ENCODE measurements around the gene BSG.

Gene BSG

DNA sequence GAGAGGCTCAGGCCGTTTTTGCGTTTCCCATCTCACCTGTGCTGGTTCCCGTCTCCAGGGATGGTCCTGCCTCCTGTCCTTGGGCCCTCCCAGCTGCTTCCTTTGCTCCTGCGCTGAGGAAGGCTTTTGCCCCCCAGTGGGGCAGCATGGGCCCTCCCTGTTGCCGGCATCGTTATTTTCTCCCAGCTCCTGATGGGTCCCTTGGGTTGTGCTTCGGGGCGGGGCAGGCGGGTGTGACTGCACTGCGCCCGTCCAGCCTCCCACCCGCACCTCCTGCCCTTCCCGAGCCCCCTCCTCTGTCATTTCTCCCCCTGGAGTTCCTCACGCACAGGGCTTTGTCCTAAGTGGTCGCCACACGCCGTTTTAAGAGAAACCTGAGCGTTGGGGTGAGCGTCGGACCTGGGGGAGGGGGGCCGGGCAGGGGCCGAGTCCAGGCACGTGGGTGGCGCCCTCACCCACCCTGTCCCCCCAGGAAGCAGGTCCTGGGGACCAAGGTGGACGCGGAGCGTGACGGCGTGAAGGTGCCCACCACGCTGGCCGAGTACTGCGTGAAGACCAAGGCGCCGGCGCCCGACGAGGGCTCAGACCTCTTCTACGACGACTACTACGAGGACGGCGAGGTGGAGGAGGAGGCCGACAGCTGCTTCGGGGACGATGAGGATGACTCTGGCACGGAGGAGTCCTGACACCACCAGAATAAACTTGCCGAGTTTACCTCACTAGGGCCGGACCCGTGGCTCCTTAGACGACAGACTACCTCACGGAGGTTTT, 31.3 kb upstream of the BSG start:
- no peak for DNase-seq (ENCODE audit: low read depth in 2 of 2)

DNA sequence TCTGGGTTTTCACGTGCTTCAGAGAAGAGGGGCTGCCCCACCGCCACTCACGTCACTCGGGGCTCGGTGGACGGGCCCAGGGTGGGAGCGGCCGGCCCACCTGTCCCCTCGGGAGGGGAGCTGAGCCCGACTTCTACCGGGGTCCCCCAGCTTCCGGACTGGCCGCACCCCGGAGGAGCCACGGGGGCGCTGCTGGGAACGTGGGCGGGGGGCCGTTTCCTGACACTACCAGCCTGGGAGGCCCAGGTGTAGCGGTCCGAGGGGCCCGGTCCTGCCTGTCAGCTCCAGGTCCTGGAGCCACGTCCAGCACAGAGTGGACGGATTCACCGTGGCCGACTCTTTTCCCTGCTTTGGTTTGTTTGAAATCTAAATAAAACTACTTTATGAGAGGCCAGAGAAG, 30.7 kb upstream of the BSG start:
- DNase-seq (ENCODE audit: low read depth in 2 of 2), result no peak

DNA sequence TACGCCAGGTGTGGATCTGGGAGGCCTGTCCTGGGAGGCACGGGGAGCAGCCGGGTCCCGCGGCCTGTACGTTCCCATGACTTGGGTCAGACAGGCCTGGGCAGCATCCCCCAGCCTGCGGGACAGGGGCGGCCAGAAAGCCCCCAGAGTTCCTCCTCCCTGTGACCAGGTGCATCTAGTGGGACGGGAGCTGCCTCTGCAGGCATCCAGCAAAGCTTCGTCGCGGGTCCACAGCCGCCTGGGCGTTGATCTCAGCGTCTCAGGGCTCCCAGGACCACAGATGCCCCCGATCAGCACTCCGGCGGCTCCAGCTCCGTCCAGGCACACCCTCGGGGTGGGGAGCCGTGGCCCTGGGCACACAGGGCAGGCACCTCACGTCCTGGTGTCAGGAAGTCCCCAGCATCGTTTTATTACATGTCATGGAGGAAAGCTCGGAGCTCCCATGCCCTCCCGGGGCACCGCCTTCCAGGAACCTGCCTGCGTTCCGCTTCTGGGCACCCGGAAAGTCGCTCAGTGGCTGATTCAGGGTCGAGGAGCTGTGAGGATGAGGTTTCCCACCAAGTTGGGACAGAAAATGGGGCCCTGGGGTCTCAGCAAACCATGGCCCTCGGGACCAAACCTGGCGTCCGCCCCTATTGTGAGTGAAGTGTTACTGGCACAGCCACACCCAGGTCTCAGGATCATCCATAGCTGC, 30.1 kb upstream of the BSG start:
- DNase-seq (ENCODE audit: low read depth in 2 of 2), result no peak

DNA sequence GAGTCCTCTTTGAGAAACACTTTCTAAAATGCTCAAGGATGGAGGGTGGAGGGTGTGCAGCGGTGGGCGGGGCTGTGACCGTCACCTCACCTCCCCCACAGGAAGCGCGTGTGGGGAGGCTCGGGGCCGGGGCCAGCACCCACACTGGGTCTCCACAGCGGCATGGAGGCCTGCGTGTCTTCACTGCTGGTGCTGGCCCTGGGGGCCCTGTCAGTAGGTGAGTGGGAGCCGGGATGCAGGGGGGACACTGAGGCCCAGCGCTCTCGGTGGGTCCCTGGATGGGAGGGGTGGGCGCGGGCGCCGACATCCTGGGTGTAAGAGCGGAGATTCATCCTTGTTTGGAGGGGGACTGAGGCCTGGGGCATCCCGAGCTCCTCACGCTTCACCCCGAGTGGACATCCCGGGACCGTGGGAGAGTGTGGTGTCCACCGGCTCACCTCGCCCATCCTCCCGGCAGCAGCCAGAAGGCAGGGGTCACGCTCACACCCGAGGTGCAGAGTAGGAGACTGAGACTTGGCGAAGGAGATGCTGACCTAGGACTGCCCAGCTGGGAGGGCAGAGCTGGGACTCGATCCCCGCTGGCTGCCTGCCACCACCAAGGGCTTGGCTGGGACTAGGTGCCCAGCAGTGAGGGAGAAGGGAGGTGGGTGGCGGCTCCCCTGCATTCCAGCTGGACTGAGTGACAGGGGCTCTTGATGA, 28.3 kb upstream of the BSG start, which contains the start of gene GZMM:
Gene GZMM, plus strand, starts transcription at position 144 of the 699 bp plus-strand sequence. Its CDS starts 19 bp downstream, at position 163.
- peak; percentile 63 to 68 for DNase-seq (ENCODE audit: low read depth in 2 of 2)

DNA sequence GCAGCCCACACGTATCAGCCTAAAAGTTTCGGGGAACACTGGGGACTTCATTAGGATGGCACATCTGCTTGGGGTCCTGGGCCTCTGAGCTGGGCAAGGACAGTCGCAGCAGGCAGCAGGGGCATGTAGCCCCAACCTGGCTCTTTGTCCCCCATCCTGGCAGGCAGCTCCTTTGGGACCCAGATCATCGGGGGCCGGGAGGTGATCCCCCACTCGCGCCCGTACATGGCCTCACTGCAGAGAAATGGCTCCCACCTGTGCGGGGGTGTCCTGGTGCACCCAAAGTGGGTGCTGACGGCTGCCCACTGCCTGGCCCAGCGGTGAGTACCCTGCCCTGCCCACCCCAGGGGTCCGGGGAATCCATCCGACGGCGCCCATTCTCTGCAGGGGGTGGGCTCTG, 25.3 kb upstream of the BSG start:
- no peak for DNase-seq (ENCODE audit: low read depth in 2 of 2)

DNA sequence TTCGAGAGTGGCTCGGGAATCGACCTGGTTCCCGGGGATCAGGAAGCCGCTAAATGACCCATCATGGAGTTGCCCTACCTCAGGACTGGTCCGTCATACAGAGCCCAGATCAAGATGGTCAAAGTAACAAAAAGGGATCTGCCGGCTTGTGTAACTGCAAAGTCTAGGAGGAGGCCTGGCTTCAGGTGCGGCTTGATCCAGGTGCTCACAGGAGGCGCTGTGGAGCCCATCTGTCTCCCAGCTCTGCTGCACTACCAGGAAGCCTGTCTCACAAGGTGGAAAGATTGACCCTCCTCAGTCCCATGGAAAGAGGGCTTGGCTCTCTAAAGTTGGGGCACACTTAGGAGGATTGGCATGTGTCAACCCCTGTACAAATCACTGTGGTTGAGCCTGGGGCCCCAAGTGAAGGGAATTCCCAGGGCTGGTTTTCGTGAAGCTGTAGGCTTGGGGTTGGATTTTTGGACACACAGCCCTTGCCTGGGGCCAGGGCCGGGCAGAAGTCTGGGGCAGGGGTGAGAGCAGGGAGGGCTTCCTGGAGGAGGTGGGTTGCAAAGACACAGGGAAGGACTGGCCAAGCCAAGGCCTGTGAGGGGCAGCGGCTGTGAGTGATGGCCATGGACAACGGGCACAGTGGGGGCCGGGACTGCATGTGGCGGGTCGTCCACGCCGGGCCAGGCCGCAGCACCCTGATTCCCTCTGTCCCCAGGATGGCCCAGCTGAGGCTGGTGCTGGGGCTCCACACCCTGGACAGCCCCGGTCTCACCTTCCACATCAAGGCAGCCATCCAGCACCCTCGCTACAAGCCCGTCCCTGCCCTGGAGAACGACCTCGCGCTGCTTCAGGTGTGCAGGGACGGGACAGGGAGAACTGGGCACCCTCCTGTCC, 24.3 kb upstream of the BSG start:
- DNase-seq (ENCODE audit: low read depth in 2 of 2), result no peak

DNA sequence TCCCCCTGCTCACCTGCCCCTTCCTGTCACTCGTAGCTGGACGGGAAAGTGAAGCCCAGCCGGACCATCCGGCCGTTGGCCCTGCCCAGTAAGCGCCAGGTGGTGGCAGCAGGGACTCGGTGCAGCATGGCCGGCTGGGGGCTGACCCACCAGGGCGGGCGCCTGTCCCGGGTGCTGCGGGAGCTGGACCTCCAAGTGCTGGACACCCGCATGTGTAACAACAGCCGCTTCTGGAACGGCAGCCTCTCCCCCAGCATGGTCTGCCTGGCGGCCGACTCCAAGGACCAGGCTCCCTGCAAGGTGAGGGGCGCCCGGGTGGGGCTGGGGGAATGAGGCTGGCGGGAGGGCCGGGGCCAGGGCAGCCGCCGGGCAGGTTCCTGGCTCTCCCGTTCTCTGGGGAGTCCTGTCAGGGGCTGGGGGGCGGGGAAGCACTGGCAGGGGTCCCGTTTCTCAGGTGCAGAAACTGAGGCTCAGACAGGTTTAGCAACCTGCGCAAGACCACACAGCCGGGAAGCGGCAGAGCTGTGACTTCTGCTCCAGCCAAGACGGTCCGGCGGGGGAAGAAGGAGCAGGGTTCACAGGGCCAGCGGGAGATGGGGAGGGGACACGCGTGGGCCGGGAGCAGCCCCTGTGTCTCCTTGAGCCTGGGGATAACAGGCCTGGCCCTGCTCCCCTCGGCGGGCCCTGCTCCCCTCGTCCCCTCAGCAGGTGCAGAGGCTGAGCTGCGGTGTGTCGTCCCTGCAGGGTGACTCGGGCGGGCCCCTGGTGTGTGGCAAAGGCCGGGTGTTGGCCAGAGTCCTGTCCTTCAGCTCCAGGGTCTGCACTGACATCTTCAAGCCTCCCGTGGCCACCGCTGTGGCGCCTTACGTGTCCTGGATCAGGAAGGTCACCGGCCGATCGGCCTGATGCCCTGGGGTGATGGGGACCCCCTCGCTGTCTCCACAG, 23.2 kb upstream of the BSG start:
- DNase-seq (ENCODE audit: low read depth in 2 of 2), result no peak

DNA sequence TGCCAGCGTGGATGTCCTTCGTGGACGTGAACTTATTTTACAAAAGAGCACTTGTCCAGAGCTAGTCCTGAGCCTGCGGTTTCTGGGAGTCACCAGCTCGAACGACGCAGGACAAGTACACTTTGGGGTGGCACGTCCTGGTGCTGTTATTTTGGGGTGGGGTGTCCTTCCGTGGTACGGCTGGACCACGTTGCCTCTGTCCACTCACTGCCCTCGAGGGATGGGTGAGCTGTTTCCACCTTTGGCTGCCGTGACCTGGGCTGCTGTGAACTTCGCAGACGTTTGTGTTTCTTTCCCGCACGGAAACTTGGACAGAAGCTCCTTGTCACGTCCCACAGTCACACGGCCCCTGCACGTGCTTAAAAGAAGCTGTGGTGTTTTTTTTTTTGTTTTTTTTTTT, 17.6 kb upstream of the BSG start:
- no peak for DNase-seq (ENCODE audit: low read depth in 2 of 2)

DNA sequence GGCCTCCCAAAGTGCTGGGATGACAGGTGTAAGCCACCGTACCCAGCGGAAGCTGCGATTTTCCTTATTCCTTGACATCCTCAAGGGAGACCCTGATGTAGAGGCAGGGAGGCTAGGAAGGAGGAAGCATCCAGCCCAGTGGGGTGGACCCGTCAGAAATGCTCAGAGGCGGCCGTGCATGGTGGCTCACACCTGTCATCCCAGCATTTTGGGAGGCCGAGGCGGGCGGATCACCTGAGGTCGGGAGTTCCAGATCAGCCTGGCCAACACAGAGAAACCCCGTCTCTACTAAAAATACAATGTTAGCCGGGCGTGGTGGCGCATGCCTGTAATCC, 17.0 kb upstream of the BSG start:
- no peak for DNase-seq (ENCODE audit: low read depth in 2 of 2)

DNA sequence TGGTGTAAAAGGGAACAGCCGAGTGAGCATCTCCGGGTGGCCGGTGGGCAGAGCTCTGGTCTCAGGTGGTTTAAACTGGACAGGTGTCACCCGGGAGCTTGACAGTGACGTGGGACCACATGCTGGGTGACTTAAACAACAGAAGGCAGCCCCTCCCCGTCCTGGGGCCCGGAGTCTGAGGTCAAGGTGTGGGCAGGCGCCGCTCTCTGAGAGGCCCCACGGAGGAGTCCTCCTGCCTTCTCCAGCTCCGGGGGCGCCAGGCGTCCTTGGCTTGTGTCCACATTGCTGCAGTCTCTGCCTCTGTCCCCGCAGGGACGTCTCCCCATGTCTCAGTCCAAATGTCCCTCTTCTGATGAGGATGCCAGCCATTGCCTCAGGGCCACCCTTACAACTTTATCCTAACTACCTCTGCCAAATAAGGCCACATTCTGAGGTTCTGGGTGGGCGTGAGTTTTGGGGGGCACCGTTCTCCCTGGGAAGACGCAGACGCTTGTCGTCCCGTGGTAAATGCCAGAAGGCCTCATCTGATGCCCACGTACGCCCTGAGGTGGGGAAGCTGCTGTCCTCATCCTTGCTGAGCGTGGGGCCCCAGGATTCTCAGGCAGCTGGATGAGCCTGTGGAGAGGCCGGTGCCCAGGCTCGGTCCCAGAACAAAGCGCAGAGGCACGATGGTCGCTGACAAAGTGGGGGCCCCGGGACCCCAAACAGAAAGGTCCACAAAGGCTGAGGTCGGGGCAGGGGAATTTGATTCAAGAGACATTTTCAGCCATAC, 15.6 kb upstream of the BSG start:
- DNase-seq (ENCODE audit: low read depth in 2 of 2), result no peak

DNA sequence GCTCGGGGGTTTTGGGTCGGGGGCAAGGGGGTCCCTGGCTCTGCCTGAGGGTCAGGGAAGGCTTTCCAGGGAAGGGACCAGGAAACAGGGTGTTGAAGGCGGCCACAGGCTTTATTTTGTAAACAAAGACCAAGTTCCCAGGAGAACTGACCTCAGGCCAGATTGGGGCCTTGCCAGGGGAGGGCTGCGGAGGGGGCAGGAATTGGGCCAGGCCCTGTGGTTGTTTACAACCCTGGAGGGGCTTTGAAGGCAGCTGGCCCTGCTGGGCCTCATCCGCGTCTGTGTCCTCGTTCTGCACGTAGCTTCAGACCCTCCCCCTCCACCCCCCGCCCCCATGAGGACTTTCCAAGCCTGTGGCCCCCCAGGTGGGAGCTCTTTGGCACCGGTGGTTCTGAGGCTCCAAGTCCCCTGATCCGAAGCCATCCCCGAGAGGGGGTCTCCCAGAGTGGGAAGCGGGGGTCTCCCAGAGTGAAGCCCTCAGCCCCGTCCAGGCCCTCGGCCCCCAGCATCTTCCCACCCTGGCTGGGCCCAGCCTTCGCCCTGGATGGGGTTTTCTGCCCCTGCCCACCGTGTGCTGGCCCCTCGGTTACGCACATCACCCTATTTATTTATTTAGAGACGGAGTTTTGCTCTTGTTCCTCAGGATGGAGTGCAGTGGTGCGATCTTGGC, 13.5 kb upstream of the BSG start:
- DNase-seq (ENCODE audit: low read depth in 2 of 2), result no peak

DNA sequence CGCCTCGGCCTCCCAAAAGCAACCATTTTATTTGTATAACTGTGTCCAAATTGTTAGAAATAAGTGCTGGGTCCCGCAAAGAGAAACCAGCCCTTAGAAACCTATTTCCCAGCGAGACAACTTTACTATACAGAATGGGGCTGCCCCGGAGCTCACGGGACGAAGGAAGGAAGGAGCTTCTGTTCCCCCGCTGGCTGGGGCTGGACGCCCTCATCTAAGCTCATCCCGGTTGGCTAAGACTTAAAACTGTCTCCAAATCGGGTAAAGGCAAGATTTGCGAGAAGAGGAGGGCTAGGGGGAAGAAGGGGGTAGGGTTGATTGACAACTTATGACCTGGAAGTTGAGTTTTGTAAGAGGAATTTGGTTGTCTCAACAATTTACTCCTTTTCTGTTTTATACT, 12.3 kb upstream of the BSG start:
- no peak for DNase-seq (ENCODE audit: low read depth in 2 of 2)

DNA sequence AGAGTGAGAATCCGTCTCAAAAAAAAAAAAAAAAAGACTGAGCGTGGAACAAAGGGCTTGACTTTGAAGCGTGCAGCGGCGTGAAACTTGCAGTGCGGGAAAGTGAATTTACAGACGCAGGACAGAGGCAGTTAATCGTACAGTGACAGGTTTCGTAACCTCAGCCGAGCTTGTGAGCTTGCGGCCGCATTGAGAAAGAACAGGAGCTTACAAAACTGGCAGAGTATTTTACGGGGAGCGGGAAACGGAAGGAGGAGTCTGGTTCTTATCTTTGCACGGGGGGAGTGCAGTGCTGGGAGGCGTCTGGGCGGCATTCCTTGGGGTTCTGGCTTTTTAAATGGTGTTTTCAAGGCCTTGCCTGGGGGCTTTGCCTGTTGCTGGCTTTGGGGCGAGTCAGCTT, 6.0 kb upstream of the BSG start:
- DNase-seq (ENCODE audit: low read depth in 2 of 2), result no peak

DNA sequence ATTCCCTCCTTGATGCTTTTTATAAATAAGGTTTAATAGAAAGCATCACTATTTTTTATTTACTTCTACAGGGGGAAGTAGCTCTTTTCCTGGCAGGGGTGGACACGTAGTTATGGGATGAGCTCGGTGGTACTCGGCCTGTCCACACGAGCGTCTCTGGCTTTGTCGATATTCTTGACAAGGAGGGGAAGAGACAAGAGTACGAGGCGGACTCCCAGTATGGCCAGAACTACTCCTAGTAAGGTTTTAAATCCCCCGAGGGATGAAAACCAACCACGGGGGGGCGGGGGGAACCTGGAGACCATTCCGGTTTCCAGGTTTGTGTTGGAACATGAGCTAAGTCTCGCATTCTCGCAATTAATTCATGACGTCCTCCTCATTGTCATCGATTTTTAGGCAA, 5.6 kb upstream of the BSG start:
- no peak for DNase-seq (ENCODE audit: low read depth in 2 of 2)

DNA sequence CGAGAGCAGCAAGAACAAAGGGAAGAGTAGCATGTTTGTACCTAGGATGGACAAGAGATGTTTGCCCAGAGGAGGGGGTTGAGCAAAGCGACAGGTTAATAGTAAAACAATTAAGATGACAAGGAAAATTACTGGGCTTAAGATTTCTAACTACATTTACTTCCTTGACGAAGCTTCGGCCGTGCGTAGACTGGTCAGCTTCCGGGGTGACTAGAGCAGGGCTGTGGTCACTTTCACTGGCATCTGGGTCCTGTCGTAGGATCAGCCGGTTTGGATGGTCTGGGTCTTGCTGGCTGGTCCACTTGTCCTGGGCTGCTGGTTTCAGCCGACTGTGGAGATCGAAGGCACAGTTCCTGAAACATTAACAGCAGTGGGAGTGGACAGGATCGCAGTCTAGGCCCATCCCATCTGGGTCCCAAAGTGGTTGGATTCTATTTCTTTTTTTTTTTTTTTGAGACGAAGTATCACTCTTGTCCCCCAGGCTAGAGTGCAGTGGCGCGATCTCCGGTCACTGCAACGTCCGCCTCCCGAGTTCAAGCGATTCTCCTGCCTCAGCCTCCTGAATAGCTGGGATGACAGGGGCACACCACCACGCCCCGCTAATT, 5.0 kb upstream of the BSG start:
- DNase-seq (ENCODE audit: low read depth in 2 of 2), result no peak

DNA sequence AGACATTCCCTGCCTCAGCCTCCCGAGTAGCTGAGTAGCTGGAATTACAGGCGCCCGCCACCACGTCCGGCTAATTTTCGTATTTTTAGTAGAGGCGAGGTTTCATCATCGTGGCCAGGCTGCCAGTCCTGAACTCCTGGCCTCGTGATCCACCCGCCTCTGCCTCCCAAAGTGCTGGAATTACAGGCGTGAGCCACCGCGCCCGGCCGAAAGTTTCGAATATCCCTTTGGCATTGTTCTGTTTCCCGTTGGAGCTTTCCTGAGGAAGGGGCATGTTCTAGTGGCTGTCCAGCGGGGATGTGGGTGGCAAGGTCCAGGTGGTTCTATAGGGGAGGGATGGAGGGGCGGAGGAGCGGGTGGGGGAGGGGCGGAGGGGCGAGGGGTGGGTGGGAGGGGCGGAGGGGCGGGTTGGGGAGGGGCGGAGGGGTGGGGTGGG, 2.1 kb upstream of the BSG start:
- DNase-seq (ENCODE audit: low read depth in 2 of 2), result no peak

DNA sequence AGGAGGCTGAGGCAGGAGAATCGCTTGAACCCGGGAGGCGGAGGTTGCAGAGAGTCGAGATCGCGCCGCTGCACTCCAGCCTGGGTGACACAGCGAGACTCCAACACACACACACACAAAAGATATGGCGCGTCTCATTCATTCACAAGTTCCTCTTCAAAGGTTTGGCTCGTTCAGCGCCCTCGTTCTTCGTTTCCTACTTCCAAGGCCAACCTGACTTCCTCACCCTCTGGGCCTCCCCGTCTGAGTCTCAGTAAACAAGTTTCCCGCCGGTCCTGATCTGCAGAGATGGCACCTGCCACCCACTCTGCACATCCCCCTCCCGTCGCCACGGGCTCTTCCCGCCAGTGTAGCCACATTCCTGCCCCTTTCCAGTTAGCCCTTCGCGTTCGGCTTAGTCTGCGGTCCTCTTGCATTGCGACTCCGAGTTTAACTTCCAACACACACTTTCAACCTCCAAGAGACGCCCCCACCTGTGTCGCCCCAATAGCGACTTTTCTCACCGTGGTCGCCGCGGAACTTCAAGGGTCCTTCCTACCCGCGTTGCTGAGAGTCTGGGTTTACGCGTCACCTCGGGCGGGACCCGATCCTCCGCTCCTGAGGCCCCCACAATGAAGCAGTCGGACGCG, 1.3 kb upstream of the BSG start:
- DNase-seq (ENCODE audit: low read depth in 2 of 2), result peak in 1 of 2 donors; percentile 31

DNA sequence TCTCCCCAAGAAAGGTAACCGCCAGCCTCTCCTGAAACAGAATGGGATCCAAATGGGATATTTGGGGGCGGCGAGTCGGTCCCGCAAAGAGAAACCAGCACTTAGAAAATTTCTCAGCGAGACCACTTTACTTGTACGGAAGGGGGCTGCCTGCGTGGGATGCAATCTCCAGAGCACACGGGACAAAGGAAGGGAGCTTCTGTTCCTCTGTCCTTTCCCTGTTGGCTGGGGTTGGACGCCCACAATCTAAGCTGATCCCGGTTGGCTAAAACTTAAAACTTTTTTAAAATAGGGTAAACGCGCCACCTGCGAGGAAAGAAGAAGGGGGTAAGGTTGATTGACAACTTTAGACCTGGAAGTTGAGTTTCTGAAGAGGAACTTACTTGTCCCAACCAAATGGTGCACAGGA, 826 bp upstream of the BSG start:
- DNase-seq (ENCODE audit: low read depth in 2 of 2), result no peak
